ENCODE results near the gene CST9L. TPM values are rescaled to one million over a fixed set of nuclear protein-coding genes. Genes with fewer than 3 reads are reported as not detected.

The CST9L gene
- not detected in 3 replicates for polyA plus RNA-seq
- not detected for polyA plus RNA-seq (2011; ENCODE audit: low read depth)
- not detected in 2 replicates for polyA plus RNA-seq (2011; cell fraction: cytosol; rRNA removed)
- polyA plus RNA-seq (2011; cell fraction: nucleus; rRNA removed), result not detected in 2 replicates
- polyA plus RNA-seq (2012; ENCODE audit: low replicate concordance), result not detected in 2 replicates
- polyA minus RNA-seq, result not detected in 3 replicates
- not detected for polyA minus RNA-seq (2011; cell fraction: cytosol; rRNA and poly(A)+ RNA removed)
- not detected in 2 replicates for polyA minus RNA-seq (2011; cell fraction: nucleus; rRNA and poly(A)+ RNA removed)

- Histone ChIP-seq H3K9ac (ENCODE audit: control insufficient read depth, extremely low read depth, insufficient read depth, low read length) (no peak within 1 kb of the TSS), H3K36me3 (ENCODE audit: control insufficient read depth in 2 of 2, extremely low read depth in 1 of 2, insufficient read depth in 2 of 2, low read length in 2 of 2) (no peaks in the 10 kb centered on the region), H3K4me3 (ENCODE audit: control insufficient read depth in 2 of 3, extremely low read depth in 1 of 3, insufficient read depth in 2 of 3, low read depth in 1 of 3, low read length in 3 of 3) (no peak within 1 kb of the TSS), H3K9me1 (ENCODE audit: control insufficient read depth, extremely low read depth, insufficient read depth, low read length) (no peaks in the 10 kb centered on the region), H3K9me3 (ENCODE audit: control insufficient read depth, low read depth, low read length) (no peaks in the 10 kb centered on the region), H3K27me3 (ENCODE audit: control insufficient read depth, extremely low read depth, insufficient read depth, low read length) (no peaks in the 10 kb centered on the region), H3K4me2 (ENCODE audit: control insufficient read depth, extremely low read depth, insufficient read depth, low read depth, low read length) (no peak within 1 kb of the TSS), H3K79me2 (ENCODE audit: control insufficient read depth, insufficient read depth, low read length) (no peaks in the 10 kb centered on the region), H2AFZ (ENCODE audit: control insufficient read depth, low read length) (no peak within 1 kb of the TSS), H4K20me1 (ENCODE audit: control insufficient read depth, extremely low read depth, insufficient read depth, low read length) (no peaks in the 10 kb centered on the region), H3K4me1 (ENCODE audit: control insufficient read depth, extremely low read depth, insufficient read depth, low read length) (no peaks in the 10 kb centered on the region), H3K27ac (ENCODE audit: control insufficient read depth, insufficient read depth, low read length) (no peak within 1 kb of the TSS)
- TF ChIP-seq EZH2 (IDR thresholded peaks at IDR 0.05; ENCODE audit: low read length), result no peak
- no peak for TF ChIP-seq CTCF (optimal IDR thresholded peaks at IDR 0.05 in 1 of 3, IDR thresholded peaks at IDR 0.05 in 1 of 3, conservative IDR thresholded peaks at IDR 0.05 in 1 of 3; ENCODE audit: extremely low read depth in 1 of 3, insufficient read depth in 2 of 3, low read length in 3 of 3)
- dilution Hi-C loops (cut with MboI; ENCODE audit: extremely low pct_ligation_motif_present, low sequenced_read_pairs), result no loop called here
- DNase-seq (ENCODE audit: low read depth, low spot score), result no peak
- FAIRE-seq, result no peak
These were observed at the start of gene CST9L for GRCh38 chr20:23568320-23568970. Gene CST9L (minus strand): TSS chr20:23568484. CDS start chr20:23568450, 34 bp downstream.

GRCh38 chr20:23614163-23614562, 45.9 kb upstream of the CST9L start:
- Histone ChIP-seq H3K27me3 (ENCODE audit: control insufficient read depth, extremely low read depth, insufficient read depth, low read length) (no peaks in the 10 kb centered on the region), H3K27ac (ENCODE audit: control insufficient read depth, insufficient read depth, low read length) (no peak overlapping the region), H3K9me1 (ENCODE audit: control insufficient read depth, extremely low read depth, insufficient read depth, low read length) (no peaks in the 10 kb centered on the region), H3K4me1 (ENCODE audit: control insufficient read depth, extremely low read depth, insufficient read depth, low read length) (no peaks in the 10 kb centered on the region), H2AFZ (ENCODE audit: control insufficient read depth, low read length) (no peak overlapping the region), H3K36me3 (ENCODE audit: control insufficient read depth in 2 of 2, extremely low read depth in 1 of 2, insufficient read depth in 2 of 2, low read length in 2 of 2) (no peaks in the 10 kb centered on the region), H3K9ac (ENCODE audit: control insufficient read depth, extremely low read depth, insufficient read depth, low read length) (no peak overlapping the region), H3K4me2 (ENCODE audit: control insufficient read depth, extremely low read depth, insufficient read depth, low read depth, low read length) (no peak overlapping the region), H3K4me3 (ENCODE audit: control insufficient read depth in 2 of 3, extremely low read depth in 1 of 3, insufficient read depth in 2 of 3, low read depth in 1 of 3, low read length in 3 of 3) (no peak overlapping the region), H3K79me2 (ENCODE audit: control insufficient read depth, insufficient read depth, low read length) (no peaks in the 10 kb centered on the region), H4K20me1 (ENCODE audit: control insufficient read depth, extremely low read depth, insufficient read depth, low read length) (no peaks in the 10 kb centered on the region), H3K9me3 (ENCODE audit: control insufficient read depth, low read depth, low read length) (no peaks in the 10 kb centered on the region)
- FAIRE-seq (no peak), DNase-seq (ENCODE audit: low read depth, low spot score) (no peak)
- TF ChIP-seq EZH2 (IDR thresholded peaks at IDR 0.05; ENCODE audit: low read length) (no peak), CTCF (optimal IDR thresholded peaks at IDR 0.05 in 1 of 3, IDR thresholded peaks at IDR 0.05 in 1 of 3, conservative IDR thresholded peaks at IDR 0.05 in 1 of 3; ENCODE audit: extremely low read depth in 1 of 3, insufficient read depth in 2 of 3, low read length in 3 of 3) (no peak)
- dilution Hi-C loops (cut with MboI; ENCODE audit: extremely low pct_ligation_motif_present, low sequenced_read_pairs), result loop anchor here (25.0 kb wide), 1 partner anchor 202 kb away; the partner anchor contains the start of gene NAPB

Data from keratinocyte (primary cell).